A673 (cell line): ENCODE data around the gene PDE10A. TPM values are rescaled to one million over a fixed set of nuclear protein-coding genes. Genes with fewer than 3 reads are reported as not detected.

Source experiments
- BruUV-seq: library from RNA; stranded (reverse); fragments of 400-500 nt; replicated peaks from 2 replicates; lab custom pipeline; 2021; lab: Mats Ljungman, UMichigan
- CTCF ChIA-PET: fragments of 300-600 bp; sonication (Branson Sonifier 250); formaldehyde crosslinking; loops from one replicate; lab custom pipeline; 2022; ENCODE audit warnings: antibody characterized with exemption; lab: Charles Lee
- POLR2A ChIA-PET: fragments of 300-600 bp; sonication (Branson Sonifier 250); formaldehyde crosslinking; loops from one replicate; lab custom pipeline; 2022; ENCODE audit warnings: antibody characterized with exemption; ENCODE audit not compliant: low non-redundant PET; lab: Charles Lee
- DNase-seq: peaks from one replicate; pipeline ENCODE4 v3.0.0-alpha.2; 2015; ENCODE audit warnings: low spot score
- H3K27ac ChIP-seq: fragments of 200-600 bp; sonication (generic); 2 replicates; pipeline ENCODE4 v1.5.1; 2016; ENCODE audit warnings: mixed run types, low read depth, mild to moderate bottlenecking, mixed read lengths, antibody characterized with exemption, low read length; ENCODE audit not compliant: poor library complexity, severe bottlenecking
- H3K27me3 ChIP-seq: fragments of 200-600 bp; sonication (generic); replicated peaks from 2 replicates; pipeline ENCODE4 v1.6.1; 2017; ENCODE audit warnings: mixed run types, low read depth, mild to moderate bottlenecking, mixed read lengths, antibody characterized with exemption, low read length; ENCODE audit not compliant: insufficient read depth, poor library complexity
- H3K36me3 ChIP-seq: fragments of 200-600 bp; sonication (generic); 2 replicates; pipeline ENCODE4 v1.6.1; 2016; ENCODE audit warnings: mixed run types, mild to moderate bottlenecking, mixed read lengths, antibody characterized with exemption, low read length; ENCODE audit not compliant: insufficient read depth, poor library complexity, severe bottlenecking
- H3K4me1 ChIP-seq: fragments of 200-600 bp; sonication (generic); 2 replicates; pipeline ENCODE4 v1.6.1; 2017; ENCODE audit warnings: mixed run types, mild to moderate bottlenecking, mixed read lengths, antibody characterized with exemption, low read length; ENCODE audit not compliant: insufficient read depth, poor library complexity, severe bottlenecking
- H3K4me3 ChIP-seq: fragments of 200-600 bp; sonication (generic); 2 replicates; pipeline ENCODE4 v1.5.1; 2016; ENCODE audit warnings: low read depth, mixed run types, mild to moderate bottlenecking, mixed read lengths, low read length; ENCODE audit not compliant: poor library complexity, severe bottlenecking
- H3K9me3 ChIP-seq: fragments of 200-600 bp; sonication (generic); 2 replicates; pipeline ENCODE4 v1.6.1; 2016; ENCODE audit warnings: mixed run types, low read depth, mild to moderate bottlenecking, mixed read lengths, antibody characterized with exemption, low read length; ENCODE audit not compliant: poor library complexity, severe bottlenecking
- EZH2 ChIP-seq: fragments of 200-600 bp; sonication (generic); IDR thresholded peaks from 2 replicates; pipeline ENCODE4 v1.6.1; 2017; ENCODE audit warnings: borderline replicate concordance, low read depth, mild to moderate bottlenecking, mixed read lengths, antibody characterized with exemption, low read length; ENCODE audit not compliant: poor library complexity, severe bottlenecking
- intact Hi-C: fragments of 100-400 bp; cut with micrococcal nuclease; formaldehyde crosslinking; loops from one replicate; pipeline ENCODE4 v1.10.0; 2022; ENCODE audit not compliant: unreplicated experiment
- total RNA-seq: library from RNA; stranded (reverse); gene quantifications from 2 replicates; pipeline ENCODE4 v1.2.3, GENCODE V29; 2021

Gene PDE10A
- total RNA-seq, 1 experiment from 2014 or later: 2.3 TPM

DNA sequence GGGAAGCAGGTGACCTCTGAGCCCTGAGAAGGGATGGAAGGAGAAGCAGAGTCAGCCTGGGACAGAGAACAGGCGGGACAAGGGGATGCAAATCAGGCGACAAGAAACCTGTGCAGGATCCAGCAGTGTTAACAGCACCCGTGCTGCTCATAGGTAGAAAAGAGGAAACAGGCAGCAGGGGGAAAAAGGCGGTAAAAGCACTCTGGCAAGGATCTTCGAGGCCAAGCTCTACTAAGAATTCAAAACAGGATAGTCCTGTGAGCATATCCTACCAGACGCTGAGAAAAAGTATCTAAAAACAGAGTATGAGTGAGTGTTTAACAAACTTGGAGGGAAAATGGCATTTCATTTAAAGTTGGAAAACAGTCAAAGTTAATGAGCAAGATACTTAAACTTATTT lies 370.4 kb downstream of the PDE10A start:
- BruUV-seq: no TSS peak
- intact Hi-C loops: no loop called here
- no peak overlapping the region for H3K27ac ChIP-seq
- no peaks in the 10 kb centered on the region for H3K36me3 ChIP-seq
- no peak overlapping the region for H3K4me3 ChIP-seq
- CTCF ChIA-PET: no interaction called here
- no peak for DNase-seq
- no peak for TF ChIP-seq EZH2
- H3K9me3 ChIP-seq: no peaks in the 10 kb centered on the region
- H3K4me1 ChIP-seq: no peaks in the 10 kb centered on the region
- peaks cover 10% of the 10 kb centered on the region for H3K27me3 ChIP-seq
- POLR2A ChIA-PET: no interaction called here
